Stomach (tissue), 9 donors: ENCODE results near the gene KLHDC3. TPM values are rescaled to one million over a fixed set of nuclear protein-coding genes. Genes with fewer than 3 reads are reported as not detected.

Source experiments
- DNase-seq, 2 donors: peaks; one replicate each; pipeline versions ENCODE4 v3.0.0 to v3.0.0-alpha.2; 2013 to 2019
- H3K27ac ChIP-seq, 5 donors: fragments of 200-600 bp in 4 of 5; sonication (generic) in 4 of 5; one replicate each; pipeline ENCODE4 v1.5.1; 2013 to 2019; ENCODE audit warnings: mild to moderate bottlenecking in 1 of 5, moderate library complexity in 1 of 5
- H3K27me3 ChIP-seq, 3 donors: fragments of 200-600 bp; sonication (generic); one replicate each; pipeline ENCODE4 v1.5.1; 2017 to 2019; ENCODE audit warnings: mixed run types in 1 of 3
- H3K36me3 ChIP-seq, 4 donors: fragments of 200-600 bp; sonication (generic); 1 replicate in 3 of 4; 2 replicates in 1 of 4; pipeline ENCODE4 v1.5.1; 2016 to 2019
- H3K4me1 ChIP-seq, 4 donors: fragments of 200-600 bp; sonication (generic); one replicate each; pipeline ENCODE4 v1.5.1; 2016 to 2019
- H3K4me3 ChIP-seq, 4 donors: fragments of 200-600 bp; sonication (generic) in 3 of 4; one replicate each; pipeline ENCODE4 v1.5.1; 2016 to 2019; ENCODE audit warnings: mild to moderate bottlenecking in 1 of 4
- H3K9me3 ChIP-seq, 4 donors: fragments of 200-600 bp; sonication (generic); one replicate each; pipeline ENCODE4 v1.5.1; 2016 to 2019
- CTCF ChIP-seq, 7 experiments: fragments of 450-650 bp in 4 of 7; fragments of 200-600 bp in 3 of 7; sonication (generic) in 3 of 7; IDR thresholded peaks; one replicate each; pipeline ENCODE4 v1.5.1; 2016 to 2019; ENCODE audit warnings: antibody characterized with exemption in 7 of 7, control low read depth in 2 of 7, mild to moderate bottlenecking in 1 of 7
- EP300 ChIP-seq: sonication (generic); formaldehyde crosslinking; IDR thresholded peaks from one replicate; pipeline ENCODE4 v1.6.1; 2017; ENCODE audit warnings: antibody characterized with exemption
- POLR2A ChIP-seq, 4 donors: fragments of 450-650 bp; IDR thresholded peaks; one replicate each; pipeline ENCODE4 v1.6.1; 2016; ENCODE audit warnings: antibody characterized with exemption in 4 of 4, control low read depth in 2 of 4, mild to moderate bottlenecking in 1 of 4, moderate library complexity in 1 of 4
- POLR2AphosphoS5 ChIP-seq, 3 donors: sonication (generic); formaldehyde crosslinking; IDR thresholded peaks; one replicate each; pipeline ENCODE4 v1.6.1; 2016; ENCODE audit warnings: antibody characterized with exemption in 3 of 3
- WGBS, 5 donors: extraction: QIAGEN DNeasy Blood & Tissue Kit in 3 of 5; methylation state at CpG; one replicate each; pipeline versions ENCODE4 v1.1.5 to v1.1.7; 2013 to 2018; 5-methylcytosine and 5-hydroxymethylcytosine counted together
- intact Hi-C: fragments of 100-400 bp; cut with DNase I; formaldehyde crosslinking; loops from one replicate; pipeline ENCODE4 v1.15.1; 2023; ENCODE audit warnings: low total_unique reads
- polyA plus RNA-seq, 3 donors: library from polyadenylated mRNA; stranded (reverse); fragments of 200-250 nt; gene quantifications; one replicate each; pipeline ENCODE4 v1.2.3, GENCODE V29; 2013
- total RNA-seq, 5 donors: library from RNA; depleted of rRNA; stranded (reverse); fragments of >200 nt; gene quantifications; one replicate each; pipeline versions ENCODE4 v1.1.0 to v1.2.3, GENCODE V29; 2014 to 2016
- donor health status: healthy with polysubstance abuse.
- donor health status: Bipolar disorder and iron deficiency.
- donor health status: healthy.

The KLHDC3 gene
- total and polyA plus RNA-seq, 8 donors = 40.0 to 88.5 (median 67.4) TPM

GRCh38 chr6:43029120-43029519 is 15.1 kb downstream of the KLHDC3 start:
- intact Hi-C loops = no loop called here
- Histone ChIP-seq H3K36me3 (peaks cover 80 to 99% (median 97%) of the 10 kb centered on the region in 4 donors), H3K4me3 (no peak overlapping the region), H3K9me3 (no peaks in the 10 kb centered on the region), H3K27ac (no peak overlapping the region), H3K4me1 (peaks cover 0 to 8% (median 4%) of the 10 kb centered on the region in 4 donors), H3K27me3 (no peaks in the 10 kb centered on the region)
- TF ChIP-seq POLR2A (IDR thresholded peaks at IDR 0.05) = no peak
- TF ChIP-seq EP300 = no peak
- no peak for TF ChIP-seq POLR2AphosphoS5 (IDR thresholded peaks at IDR 0.05)
- no peak for DNase-seq
- WGBS, 5 donors = 87 to 93% (median 90%) methylated on average over 9 of the region's 9 CpGs

DNA sequence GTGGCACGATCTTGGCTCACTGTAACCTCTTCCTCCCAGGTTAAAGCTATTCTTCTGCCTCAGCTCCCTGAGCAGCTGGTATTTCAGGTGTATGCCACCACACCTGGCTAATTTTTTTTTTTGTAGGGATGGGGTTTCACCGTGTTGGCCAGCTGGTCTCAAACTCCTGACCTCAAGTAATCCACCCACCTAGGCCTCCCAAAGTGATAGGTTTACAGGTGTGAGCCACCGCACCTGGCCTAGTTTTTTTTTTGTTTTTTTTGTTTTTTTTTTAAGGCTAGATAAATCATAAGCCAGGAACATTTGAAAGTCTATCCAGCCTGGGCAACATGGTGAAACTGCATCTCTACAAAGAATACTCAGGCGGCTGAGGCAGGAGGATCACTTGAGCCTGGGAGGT is 18.3 kb downstream of the KLHDC3 start:
- no peak for DNase-seq
- no peaks in the 10 kb centered on the region for H3K27me3 ChIP-seq
- H3K27ac ChIP-seq = no peak overlapping the region
- H3K4me3 ChIP-seq = no peak overlapping the region
- peaks cover 61 to 100% (median 97%) of the 10 kb centered on the region in 4 donors for H3K36me3 ChIP-seq
- no peaks in the 10 kb centered on the region for H3K9me3 ChIP-seq
- 89 to 93% (median 91%) methylated on average over 4 of the region's 4 CpGs for WGBS, 5 donors
- TF ChIP-seq EP300 (no peak), POLR2A (IDR thresholded peaks at IDR 0.05) (no peak), POLR2AphosphoS5 (IDR thresholded peaks at IDR 0.05) (no peak), CTCF (IDR thresholded peaks at IDR 0.05) (no peak)
- intact Hi-C loops = no loop called here
- H3K4me1 ChIP-seq = peaks cover 0 to 6% (median 0%) of the 10 kb centered on the region in 4 donors

DNA sequence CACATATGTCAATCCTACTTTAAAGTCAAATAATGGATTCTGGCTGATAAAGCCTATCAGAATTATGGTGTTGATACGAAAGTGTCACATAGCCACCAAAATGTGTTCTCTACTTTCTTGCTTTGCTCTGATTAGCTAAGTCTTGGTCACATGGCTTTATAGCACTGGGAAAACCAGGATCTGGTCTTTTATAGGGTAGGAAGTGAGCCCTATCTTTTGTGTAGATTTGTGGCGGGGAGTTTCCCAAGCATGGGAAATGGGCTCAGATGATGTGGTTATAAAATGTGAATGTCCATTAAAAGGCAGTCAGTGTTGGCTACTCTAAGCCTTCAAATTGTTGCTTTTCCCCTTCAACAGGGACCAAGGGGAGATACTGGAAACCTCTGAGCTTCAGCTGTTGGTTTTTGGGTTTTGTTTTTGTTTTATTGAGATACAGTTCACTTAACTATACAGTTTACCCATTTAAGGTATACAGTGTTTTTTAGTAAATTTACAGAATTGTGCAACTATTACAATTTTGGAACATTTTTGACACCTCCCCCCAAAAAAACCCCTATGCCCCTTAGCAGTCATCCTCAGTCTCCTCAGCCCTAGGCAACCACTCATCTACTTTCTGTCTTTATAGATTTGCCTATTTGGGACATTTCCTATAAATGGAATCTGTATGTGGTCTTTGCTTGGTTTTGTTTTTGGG is 19.6 kb downstream of the KLHDC3 start:
- Histone ChIP-seq H3K27me3 (no peaks in the 10 kb centered on the region), H3K27ac (no peak overlapping the region), H3K36me3 (peaks cover 62 to 100% (median 97%) of the 10 kb centered on the region in 4 donors), H3K4me1 (peaks cover 0 to 6% (median 0%) of the 10 kb centered on the region in 4 donors), H3K9me3 (no peaks in the 10 kb centered on the region), H3K4me3 (no peak overlapping the region)
- intact Hi-C loops = no loop called here
- TF ChIP-seq POLR2A (IDR thresholded peaks at IDR 0.05) (no peak), POLR2AphosphoS5 (IDR thresholded peaks at IDR 0.05) (no peak), CTCF (IDR thresholded peaks at IDR 0.05) (no peak), EP300 (no peak)
- 66 to 89% (median 70%) methylated on average over 2 of the region's 2 CpGs for WGBS, 5 donors
- no peak for DNase-seq

DNA sequence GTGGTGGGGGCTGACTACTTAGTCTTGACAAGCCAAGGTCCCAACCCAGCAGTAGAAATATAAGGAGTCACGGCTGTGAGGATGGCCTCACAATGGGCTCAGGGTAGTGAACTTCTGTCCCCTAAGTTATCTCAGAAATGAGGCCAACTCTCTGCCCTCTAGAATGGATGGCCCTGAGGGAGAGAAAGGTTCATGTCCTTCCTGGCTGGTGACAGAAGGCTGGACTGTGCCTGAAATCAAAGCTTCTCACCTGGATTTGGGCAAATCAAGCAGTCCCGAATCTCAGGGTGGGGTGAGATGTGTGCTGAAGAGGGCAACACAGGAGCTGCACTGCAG is 20.1 kb downstream of the KLHDC3 start:
- no peaks in the 10 kb centered on the region for H3K27me3 ChIP-seq
- peaks cover 0 to 6% (median 0%) of the 10 kb centered on the region in 4 donors for H3K4me1 ChIP-seq
- H3K36me3 ChIP-seq = peaks cover 60 to 100% (median 97%) of the 10 kb centered on the region in 4 donors
- 79 to 91% (median 88%) methylated on average over 2 of the region's 2 CpGs for WGBS, 5 donors
- no peak overlapping the region for H3K27ac ChIP-seq
- TF ChIP-seq CTCF (IDR thresholded peaks at IDR 0.05) = no peak
- no peak for TF ChIP-seq POLR2A (IDR thresholded peaks at IDR 0.05)
- intact Hi-C loops = no loop called here
- no peak for DNase-seq
- no peak overlapping the region for H3K4me3 ChIP-seq
- no peaks in the 10 kb centered on the region for H3K9me3 ChIP-seq
